ENCODE data around the gene ASMT. TPM values are rescaled to one million over a fixed set of nuclear protein-coding genes. Genes with fewer than 3 reads are reported as not detected.

The ASMT gene
- total RNA-seq: not detected in 2 replicates

GRCh38 chrX:1614927-1615326, at the start of gene ASMT:
ASMT (plus strand) TSS chrX:1615059; CDS start chrX:1615200, 141 bp downstream.

GRCh38 chrX:1591102-1591862, 23.6 kb upstream of the ASMT start, which contains the start of gene AKAP17A:
AKAP17A (plus strand) TSS chrX:1591604; CDS start chrX:1593463, 1,859 bp downstream.

Other genes starting within 250 kb of the ASMT start
- 174 and 232 TPM in 2 replicates for gene SLC25A6, start 222.9 kb upstream of the ASMT start, total RNA-seq
- 15.2 and 16.5 TPM in 2 replicates for gene ASMTL, start 162.2 kb upstream of the ASMT start, total RNA-seq
- not detected in 2 replicates for gene P2RY8, start 77.9 kb upstream of the ASMT start, total RNA-seq
- gene AKAP17A, start 23.5 kb upstream of the ASMT start, total RNA-seq: 17.8 and 19.3 TPM in 2 replicates